Measurements from ENCODE around the gene WDR18.
A peak's percentile ranks its signal among the peaks of the same experiment; 100 is the strongest.

The WDR18 gene

GRCh38 chr19:944663-945241 is 39.4 kb upstream of the WDR18 start:
- peak; percentile 74 to 80 for DNase-seq
- no peak for TF ChIP-seq GATA1 (IDR thresholded peaks at IDR 0.05; ENCODE audit: low read depth, low read length)
- TF ChIP-seq POLR2A (IDR thresholded peaks at IDR 0.05; ENCODE audit: low read length) = no peak

GRCh38 chr19:945401-946252 is 38.5 kb upstream of the WDR18 start:
- TF ChIP-seq POLR2A (IDR thresholded peaks at IDR 0.05; ENCODE audit: low read length) (no peak), GATA1 (IDR thresholded peaks at IDR 0.05; ENCODE audit: low read depth, low read length) (no peak)
- no peak for DNase-seq

GRCh38 chr19:947090-947706 is 36.9 kb upstream of the WDR18 start:
- DNase-seq = no peak
- TF ChIP-seq GATA1 (IDR thresholded peaks at IDR 0.05; ENCODE audit: low read depth, low read length) = no peak
- no peak for TF ChIP-seq POLR2A (IDR thresholded peaks at IDR 0.05; ENCODE audit: low read length)

- TF ChIP-seq POLR2A (IDR thresholded peaks at IDR 0.05; ENCODE audit: low read length) (no peak), GATA1 (IDR thresholded peaks at IDR 0.05; ENCODE audit: low read depth, low read length) (no peak)
- DNase-seq = no peak
Measured at GRCh38 chr19:947707-948539, 36.2 kb upstream of the WDR18 start.

GRCh38 chr19:948842-949496 is 35.2 kb upstream of the WDR18 start:
- no peak for TF ChIP-seq POLR2A (IDR thresholded peaks at IDR 0.05; ENCODE audit: low read length)
- TF ChIP-seq GATA1 (IDR thresholded peaks at IDR 0.05; ENCODE audit: low read depth, low read length) = no peak
- DNase-seq = peak in 1 of 2 experiments; percentile 36

- no peak for DNase-seq
- TF ChIP-seq POLR2A (IDR thresholded peaks at IDR 0.05; ENCODE audit: low read length) (no peak), GATA1 (IDR thresholded peaks at IDR 0.05; ENCODE audit: low read depth, low read length) (no peak)
Measured at GRCh38 chr19:950352-951066, 33.6 kb upstream of the WDR18 start.

- DNase-seq = no peak
- TF ChIP-seq GATA1 (IDR thresholded peaks at IDR 0.05; ENCODE audit: low read depth, low read length) (no peak), POLR2A (IDR thresholded peaks at IDR 0.05; ENCODE audit: low read length) (no peak)
Measured at GRCh38 chr19:952049-952679, 32.0 kb upstream of the WDR18 start.

- TF ChIP-seq GATA1 (IDR thresholded peaks at IDR 0.05; ENCODE audit: low read depth, low read length) = no peak
- TF ChIP-seq POLR2A (IDR thresholded peaks at IDR 0.05; ENCODE audit: low read length) = no peak
- no peak for DNase-seq
Measured at GRCh38 chr19:952680-953444, 31.3 kb upstream of the WDR18 start.

- TF ChIP-seq POLR2A (IDR thresholded peaks at IDR 0.05; ENCODE audit: low read length) = no peak
- TF ChIP-seq GATA1 (IDR thresholded peaks at IDR 0.05; ENCODE audit: low read depth, low read length) = no peak
- DNase-seq = no peak
Measured at GRCh38 chr19:953445-954271, 30.5 kb upstream of the WDR18 start.

- TF ChIP-seq GATA1 (IDR thresholded peaks at IDR 0.05; ENCODE audit: low read depth, low read length) (no peak), POLR2A (IDR thresholded peaks at IDR 0.05; ENCODE audit: low read length) (no peak)
- no peak for DNase-seq
Measured at GRCh38 chr19:954272-954671, 29.9 kb upstream of the WDR18 start.
